Measurements from ENCODE around the gene SLCO3A1.

The SLCO3A1 gene

GRCh38 chr15:91916051-91916450, 62.5 kb downstream of the SLCO3A1 start:
- DNase-seq = no peak

- DNase-seq = no peak
Measured at GRCh38 chr15:91917686-91918360, 64.3 kb downstream of the SLCO3A1 start.

GRCh38 chr15:91919014-91919534, 65.6 kb downstream of the SLCO3A1 start:
- no peak for DNase-seq

- no peak for DNase-seq
Measured at GRCh38 chr15:91921188-91921842, 67.8 kb downstream of the SLCO3A1 start.

- DNase-seq = no peak
Measured at GRCh38 chr15:91921843-91922198, 68.3 kb downstream of the SLCO3A1 start.

GRCh38 chr15:91922646-91923547, 69.4 kb downstream of the SLCO3A1 start:
- no peak for DNase-seq

GRCh38 chr15:91924183-91924582, 70.7 kb downstream of the SLCO3A1 start:
- no peak for DNase-seq

GRCh38 chr15:91924837-91925495, 71.5 kb downstream of the SLCO3A1 start:
- DNase-seq = no peak

GRCh38 chr15:91925794-91926193, 72.3 kb downstream of the SLCO3A1 start:
- no peak for DNase-seq

- no peak for DNase-seq
Measured at GRCh38 chr15:91926908-91927270, 73.4 kb downstream of the SLCO3A1 start.

GRCh38 chr15:91927585-91927984, 74.1 kb downstream of the SLCO3A1 start:
- no peak for DNase-seq

- DNase-seq = no peak
Measured at GRCh38 chr15:91928675-91929074, 75.2 kb downstream of the SLCO3A1 start.

GRCh38 chr15:91929509-91929908, 76.0 kb downstream of the SLCO3A1 start:
- no peak for DNase-seq

- no peak for DNase-seq
Measured at GRCh38 chr15:91930092-91930491, 76.6 kb downstream of the SLCO3A1 start.

- DNase-seq = no peak
Measured at GRCh38 chr15:91936182-91936775, 82.8 kb downstream of the SLCO3A1 start.

GRCh38 chr15:91936927-91937326, 83.4 kb downstream of the SLCO3A1 start:
- no peak for DNase-seq

- DNase-seq = no peak
Measured at GRCh38 chr15:91938136-91938535, 84.6 kb downstream of the SLCO3A1 start.

- no peak for DNase-seq
Measured at GRCh38 chr15:91939403-91939831, 85.9 kb downstream of the SLCO3A1 start.

GRCh38 chr15:91940496-91941381, 87.2 kb downstream of the SLCO3A1 start:
- DNase-seq = no peak

GRCh38 chr15:91941871-91942658, 88.6 kb downstream of the SLCO3A1 start:
- DNase-seq = no peak

All from T1000 (cell line).